PC-3 (cell line): ENCODE results near the gene LRRC37A. TPM values are rescaled to one million over a fixed set of nuclear protein-coding genes. Genes with fewer than 3 reads are reported as not detected.
"Not testable (repeated sequence)": the region's sequence is repeated elsewhere in the genome, so short reads cannot be mapped to it uniquely, and the experiment has no call there.

Experiments
- ATAC-seq: fragments of 200-7000 bp; cut with Tn5 transposase; 2 replicates; pipeline ENCODE4 v1.9.1; 2020; ENCODE audit warnings: mild to moderate bottlenecking, moderate library complexity
- BruUV-seq: library from RNA; stranded (reverse); fragments of 400-500 nt; replicated peaks from 2 replicates; lab custom pipeline; 2021; lab: Mats Ljungman, UMichigan
- CTCF ChIA-PET: fragments of 300-600 bp; sonication (Branson Sonifier 250); formaldehyde crosslinking; loops from one replicate; lab custom pipeline; 2022; ENCODE audit warnings: antibody characterized with exemption; lab: Charles Lee
- POLR2A ChIA-PET: fragments of 300-600 bp; sonication (Branson Sonifier 250); formaldehyde crosslinking; loops from one replicate; lab custom pipeline; 2022; ENCODE audit warnings: antibody characterized with exemption; ENCODE audit not compliant: unreplicated experiment; lab: Charles Lee
- DNase-seq: peaks from one replicate; pipeline ENCODE4 v3.0.0-alpha.2; 2015
- H2AFZ ChIP-seq: fragments of 300-600 bp; sonication (generic); 2 replicates; pipeline ENCODE4 v1.6.0; 2016; ENCODE audit warnings: antibody characterized with exemption, low read length
- H3F3A ChIP-seq: fragments of 300-600 bp; sonication (generic); one replicate; pipeline ENCODE4 v1.6.0; 2017; ENCODE audit warnings: antibody characterized with exemption, low read length, control low read depth, mild to moderate bottlenecking; ENCODE audit not compliant: unreplicated experiment
- H3K27ac ChIP-seq: fragments of 300-600 bp; sonication (generic); 2 replicates; pipeline ENCODE4 v1.5.1; 2016; ENCODE audit warnings: mild to moderate bottlenecking, low read length
- H3K27me3 ChIP-seq: fragments of 300-600 bp; sonication (generic); 2 replicates; pipeline ENCODE4 v1.6.1; 2016; ENCODE audit warnings: low read length, mixed read lengths
- H3K36me3 ChIP-seq: fragments of 300-600 bp; sonication (generic); 2 replicates; pipeline ENCODE4 v1.6.1; 2016; ENCODE audit warnings: low read depth, mixed run types, low read length, mixed read lengths
- H3K4me1 ChIP-seq: fragments of 300-600 bp; sonication (generic); 2 replicates; pipeline ENCODE4 v1.5.1; 2016; ENCODE audit warnings: low read length; ENCODE audit not compliant: insufficient read depth
- H3K4me2 ChIP-seq: fragments of 300-600 bp; sonication (generic); 2 replicates; pipeline ENCODE4 v1.6.0; 2016; ENCODE audit warnings: low read length
- H3K4me3 ChIP-seq: fragments of 300-600 bp; sonication (generic); 2 replicates; pipeline ENCODE4 v1.5.1; 2016; ENCODE audit warnings: mild to moderate bottlenecking, low read length, mixed read lengths
- H3K79me2 ChIP-seq: fragments of 300-600 bp; sonication (generic); 2 replicates; pipeline ENCODE4 v1.6.1; 2017; ENCODE audit warnings: low read length, mixed read lengths
- H3K9ac ChIP-seq: fragments of 300-600 bp; sonication (generic); 2 replicates; pipeline ENCODE4 v1.6.0; 2016; ENCODE audit warnings: mild to moderate bottlenecking, low read length
- H3K9me2 ChIP-seq: fragments of 300-600 bp; sonication (generic); replicated peaks from 2 replicates; pipeline ENCODE4 v1.6.1; 2016; ENCODE audit warnings: mixed run types, low read length, mixed read lengths
- H3K9me3 ChIP-seq: fragments of 300-600 bp; sonication (generic); 2 replicates; pipeline ENCODE4 v1.6.1; 2016; ENCODE audit warnings: low read length, mixed read lengths
- H4K20me1 ChIP-seq: fragments of 300-600 bp; sonication (generic); 2 replicates; pipeline ENCODE4 v1.6.1; 2016; ENCODE audit warnings: low read length, mixed read lengths
- CTCF ChIP-seq: fragments of 300-600 bp; sonication (generic); conservative IDR thresholded peaks from 2 replicates; pipeline ENCODE4 v1.5.1; 2017; ENCODE audit warnings: antibody characterized with exemption, low read depth, mild to moderate bottlenecking, low read length
- intact Hi-C: fragments of 100-400 bp; cut with micrococcal nuclease; formaldehyde crosslinking; loops from 2 replicates; pipeline ENCODE4 v1.9.0; 2023
- total RNA-seq: library from RNA; depleted of rRNA; stranded (reverse); fragments of >200 nt; gene quantifications from 2 replicates; pipeline ENCODE4 v1.2.3, GENCODE V29; 2014

Gene LRRC37A
- total RNA-seq, 1 experiment from 2014 or later = 1.1 TPM

- peak overlapping the region; percentile 14; the same call in 1 of the 2 replicates for H3K4me2 ChIP-seq
- intact Hi-C loops = not testable (repeated sequence)
Observed at GRCh38 chr17:46284467-46284866, 10.5 kb upstream of the LRRC37A start.

GRCh38 chr17:46285500-46285899 lies 9.4 kb upstream of the LRRC37A start:
- H3K4me3 ChIP-seq, H3K9ac ChIP-seq, H2AFZ ChIP-seq, H3K9me2 ChIP-seq, intact Hi-C loops, H3K4me2 ChIP-seq, H3K36me3 ChIP-seq, H3K79me2 ChIP-seq, BruUV-seq, H4K20me1 ChIP-seq, H3K27me3 ChIP-seq, H3F3A ChIP-seq, H3K9me3 ChIP-seq: not testable (repeated sequence)
- peak overlapping the region; percentile 50 for H3K27ac ChIP-seq
- DNase-seq (peak; percentile 35), ATAC-seq (peak; percentile 27; the same call in 1 of the 2 replicates)
- POLR2A ChIA-PET = interaction anchor here (0.7 kb wide), 1 partner anchor 29 kb away, joined by 15 read pairs; no protein-coding TSS in a partner anchor
- peaks cover 30% of the 10 kb centered on the region for H3K4me1 ChIP-seq
- CTCF ChIA-PET = interaction anchor here (0.6 kb wide), 1 partner anchor 23 kb away, joined by 5 read pairs; no protein-coding TSS in a partner anchor

More at GRCh38 chr17:46284467-46284866, 10.5 kb upstream of the LRRC37A start:
- H3K36me3 ChIP-seq, H3K79me2 ChIP-seq, H3F3A ChIP-seq, POLR2A ChIA-PET, H3K4me3 ChIP-seq, H3K9me3 ChIP-seq, H3K27me3 ChIP-seq, H3K9me2 ChIP-seq, H3K9ac ChIP-seq, H4K20me1 ChIP-seq, H2AFZ ChIP-seq, BruUV-seq: not testable (repeated sequence)
- DNase-seq = peak; percentile 90
- Histone ChIP-seq H3K4me1 (peaks cover 36% of the 10 kb centered on the region), H3K27ac (peak overlapping the region; percentile 50)
- peak; percentile 64 for ATAC-seq
- CTCF ChIA-PET = interaction anchor here (0.7 kb wide), 1 partner anchor 91 kb away, joined by 5 read pairs; the partner anchor contains the start of gene KANSL1

- H4K20me1 ChIP-seq, H3K27me3 ChIP-seq, H3K36me3 ChIP-seq, H3K9me2 ChIP-seq, H3F3A ChIP-seq, intact Hi-C loops, H3K9me3 ChIP-seq, H3K79me2 ChIP-seq, H3K9ac ChIP-seq, POLR2A ChIA-PET, BruUV-seq: not testable (repeated sequence)
- Histone ChIP-seq H3K4me1 (peaks cover 30% of the 10 kb centered on the region), H3K27ac (peak overlapping the region; percentile 55), H2AFZ (peak overlapping the region; percentile 47), H3K4me3 (peak overlapping the region; percentile 36; the same call in 1 of the 2 replicates), H3K4me2 (peak overlapping the region; percentile 76)
- CTCF ChIA-PET = interaction anchor here (0.6 to 1.0 kb wide), 6 partner anchors 20 to 717 kb away, joined by 3 to 6 read pairs (median 3); partner anchors contain the start of gene KANSL1
- DNase-seq (peak; percentile 84), ATAC-seq (peak; percentile 68)
- TF ChIP-seq CTCF = peak; percentile 82
Observed at GRCh38 chr17:46286764-46287221, 8.1 kb upstream of the LRRC37A start.

GRCh38 chr17:46287587-46287986 lies 7.3 kb upstream of the LRRC37A start:
- H3K79me2 ChIP-seq, intact Hi-C loops, H3K9ac ChIP-seq, H3K27ac ChIP-seq, H2AFZ ChIP-seq, CTCF ChIA-PET, BruUV-seq, H3K9me2 ChIP-seq, ATAC-seq, H3K27me3 ChIP-seq, DNase-seq, H3K36me3 ChIP-seq, POLR2A ChIA-PET, H3K9me3 ChIP-seq, H3K4me2 ChIP-seq, H3F3A ChIP-seq, H3K4me3 ChIP-seq, H4K20me1 ChIP-seq: not testable (repeated sequence)
- peaks cover 30% of the 10 kb centered on the region for H3K4me1 ChIP-seq

- H3K79me2 ChIP-seq, intact Hi-C loops, H3K27me3 ChIP-seq, H3K36me3 ChIP-seq, H2AFZ ChIP-seq, H3K9ac ChIP-seq, H3K27ac ChIP-seq, DNase-seq, BruUV-seq, H3F3A ChIP-seq, H3K9me2 ChIP-seq, POLR2A ChIA-PET, ATAC-seq, CTCF ChIA-PET, H4K20me1 ChIP-seq, H3K9me3 ChIP-seq, H3K4me3 ChIP-seq, H3K4me2 ChIP-seq: not testable (repeated sequence)
- peaks cover 13% of the 10 kb centered on the region for H3K4me1 ChIP-seq
Observed at GRCh38 chr17:46290906-46291546, 3.9 kb upstream of the LRRC37A start.

GRCh38 chr17:46291618-46292017 lies 3.3 kb upstream of the LRRC37A start:
- ATAC-seq, intact Hi-C loops, H2AFZ ChIP-seq, CTCF ChIA-PET, H3K9me2 ChIP-seq, H3K9ac ChIP-seq, H3F3A ChIP-seq, H3K4me2 ChIP-seq, H3K4me1 ChIP-seq, H3K27ac ChIP-seq, H4K20me1 ChIP-seq, DNase-seq, POLR2A ChIA-PET, H3K27me3 ChIP-seq, H3K4me3 ChIP-seq, H3K79me2 ChIP-seq, H3K9me3 ChIP-seq, H3K36me3 ChIP-seq, BruUV-seq: not testable (repeated sequence)
